GM19035 (cell line): Measurements from ENCODE around the gene TMEM248.
A peak's percentile ranks its signal among the peaks of the same experiment; 100 is the strongest.
"Not testable (repeated sequence)": the region's sequence is repeated elsewhere in the genome, so short reads cannot be mapped to it uniquely, and the experiment has no call there.

ENCODE experiments used
- ATAC-seq: cut with Tn5 transposase; IDR thresholded peaks from one replicate; pipeline ENCODE4 v1.9.1; 2021; ENCODE audit not compliant: unreplicated experiment

TMEM248 gene

GRCh38 chr7:66948480-66949109 is 27.6 kb downstream of the TMEM248 start:
- ATAC-seq: no peak

GRCh38 chr7:66950311-66950710 is 29.3 kb downstream of the TMEM248 start:
- ATAC-seq: no peak

GRCh38 chr7:66950763-66951162 is 29.7 kb downstream of the TMEM248 start:
- no peak for ATAC-seq

- ATAC-seq: no peak
Measured at GRCh38 chr7:66952343-66953043, 31.5 kb downstream of the TMEM248 start.

GRCh38 chr7:66953044-66953427 is 32.0 kb downstream of the TMEM248 start:
- ATAC-seq: no peak

- no peak for ATAC-seq
Measured at GRCh38 chr7:66957595-66958290, 36.7 kb downstream of the TMEM248 start.

GRCh38 chr7:66958538-66959350 is 37.7 kb downstream of the TMEM248 start:
- ATAC-seq: no peak

- ATAC-seq: no peak
Measured at GRCh38 chr7:66960192-66960591, 39.2 kb downstream of the TMEM248 start.

- no peak for ATAC-seq
Measured at GRCh38 chr7:66961096-66961495, 40.1 kb downstream of the TMEM248 start.

- no peak for ATAC-seq
Measured at GRCh38 chr7:66964411-66964810, 43.4 kb downstream of the TMEM248 start.

- no peak for ATAC-seq
Measured at GRCh38 chr7:66967029-66967428, 46.0 kb downstream of the TMEM248 start.

- not testable (repeated sequence) for ATAC-seq
Measured at GRCh38 chr7:66969001-66969400, 48.0 kb downstream of the TMEM248 start.

- no peak for ATAC-seq
Measured at GRCh38 chr7:66970310-66970709, 49.3 kb downstream of the TMEM248 start.

- ATAC-seq: no peak
Measured at GRCh38 chr7:66974986-66975590, 54.1 kb downstream of the TMEM248 start.

- not testable (repeated sequence) for ATAC-seq
Measured at GRCh38 chr7:66978312-66978711, 57.3 kb downstream of the TMEM248 start.

GRCh38 chr7:66979013-66979412 is 58.0 kb downstream of the TMEM248 start:
- not testable (repeated sequence) for ATAC-seq

- ATAC-seq: not testable (repeated sequence)
Measured at GRCh38 chr7:66980336-66980735, 59.3 kb downstream of the TMEM248 start.

GRCh38 chr7:66989552-66989951 is 68.5 kb downstream of the TMEM248 start:
- not testable (repeated sequence) for ATAC-seq

GRCh38 chr7:66994051-66994450 is 73.0 kb downstream of the TMEM248 start:
- ATAC-seq: not testable (repeated sequence)

- ATAC-seq: peak; percentile 19
Measured at GRCh38 chr7:66994691-66995049, 73.6 kb downstream of the TMEM248 start.
